HG03442 (cell line): ENCODE measurements around the gene OSMR.

Experiments used
- ATAC-seq: cut with Tn5 transposase; IDR thresholded peaks from one replicate; pipeline ENCODE4 v1.9.1; 2021; ENCODE audit warnings: mild to moderate bottlenecking, moderate library complexity; ENCODE audit not compliant: unreplicated experiment

The OSMR gene

DNA sequence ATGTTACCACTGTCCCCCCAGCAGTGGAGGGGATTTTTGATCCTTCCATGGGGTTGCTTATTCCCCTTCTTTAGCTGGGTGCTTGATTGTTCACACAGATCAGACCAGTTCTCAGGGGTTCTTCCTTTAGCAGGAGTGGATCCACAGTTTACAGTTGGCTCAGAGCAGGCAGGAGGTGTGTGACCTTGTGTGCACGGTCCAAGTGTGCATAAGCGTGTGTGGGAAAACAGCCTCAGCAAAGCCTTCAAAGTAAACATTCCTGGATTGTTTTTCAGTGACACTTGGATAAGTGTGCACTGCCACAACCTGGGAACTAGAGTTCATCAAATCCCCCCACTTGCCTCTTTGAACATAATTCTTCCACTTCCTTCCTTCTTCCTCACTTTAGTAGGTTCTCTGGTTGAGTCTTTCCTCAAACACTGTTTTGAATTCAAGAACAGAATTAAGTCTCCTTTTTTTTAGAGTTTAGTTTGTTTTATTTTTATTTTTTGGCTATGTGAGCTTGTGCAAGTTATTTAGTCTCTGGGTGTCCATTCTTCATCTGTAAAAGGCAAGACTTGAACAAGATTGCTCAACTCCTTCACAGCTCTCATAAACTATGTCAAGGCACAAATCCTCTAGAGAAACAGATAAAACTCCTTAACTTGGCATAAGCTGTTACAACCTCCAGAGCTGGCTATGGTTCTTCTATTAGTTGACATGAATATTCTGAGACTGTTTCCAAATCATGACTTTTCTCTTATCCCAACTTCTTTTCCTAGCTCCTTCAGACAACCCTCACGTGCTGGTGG lies 78.0 kb downstream of the OSMR start:
- ATAC-seq, result no peak

- ATAC-seq, result no peak
Observed at GRCh38 chr5:38925154-38925925, 79.5 kb downstream of the OSMR start.

- ATAC-seq, result no peak
Observed at GRCh38 chr5:38926121-38926520, 80.3 kb downstream of the OSMR start.

DNA sequence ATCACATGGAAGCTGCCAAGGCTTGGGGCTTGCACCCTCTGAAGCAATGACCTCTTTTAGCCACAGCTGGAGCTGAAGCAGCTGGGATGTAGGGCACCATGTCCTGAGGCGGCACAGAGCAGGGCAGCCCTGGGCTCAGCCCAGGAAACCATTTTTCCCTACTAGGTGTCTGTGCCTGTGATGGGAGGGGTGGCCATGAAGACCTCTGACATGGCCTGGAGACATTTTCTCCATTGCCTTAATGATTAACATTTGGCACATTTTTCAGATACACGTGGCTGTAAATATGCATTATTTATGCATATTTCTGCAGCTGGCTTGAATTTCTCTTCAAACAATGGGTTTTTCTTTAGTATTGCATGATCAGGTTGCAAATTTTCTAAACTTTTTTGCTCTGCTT lies 81.7 kb downstream of the OSMR start:
- no peak for ATAC-seq

- ATAC-seq, result no peak
Observed at GRCh38 chr5:38929838-38930237, 84.0 kb downstream of the OSMR start.

GRCh38 chr5:38931731-38932130 lies 85.9 kb downstream of the OSMR start:
- no peak for ATAC-seq

GRCh38 chr5:38932854-38933408 lies 87.1 kb downstream of the OSMR start:
- no peak for ATAC-seq

DNA sequence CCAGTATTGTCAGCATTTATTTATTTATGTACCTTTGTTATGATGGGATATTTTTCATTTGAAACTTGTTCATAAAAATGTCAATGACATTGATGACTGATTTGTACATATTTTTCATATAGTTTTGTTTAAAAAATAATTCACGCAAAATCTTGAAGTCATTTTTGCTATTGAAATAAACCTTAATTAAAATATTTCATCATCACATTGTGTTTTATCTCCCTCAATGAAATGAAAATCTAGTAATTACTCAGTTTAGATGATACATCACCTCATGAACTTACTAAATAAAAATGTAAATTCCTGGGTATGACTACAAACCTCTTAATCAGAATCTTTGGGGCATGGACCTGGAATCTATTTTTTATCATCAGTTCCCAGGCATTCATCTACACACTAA lies 89.6 kb downstream of the OSMR start:
- no peak for ATAC-seq

- ATAC-seq, result no peak
Observed at GRCh38 chr5:38936269-38936668, 90.5 kb downstream of the OSMR start.

DNA sequence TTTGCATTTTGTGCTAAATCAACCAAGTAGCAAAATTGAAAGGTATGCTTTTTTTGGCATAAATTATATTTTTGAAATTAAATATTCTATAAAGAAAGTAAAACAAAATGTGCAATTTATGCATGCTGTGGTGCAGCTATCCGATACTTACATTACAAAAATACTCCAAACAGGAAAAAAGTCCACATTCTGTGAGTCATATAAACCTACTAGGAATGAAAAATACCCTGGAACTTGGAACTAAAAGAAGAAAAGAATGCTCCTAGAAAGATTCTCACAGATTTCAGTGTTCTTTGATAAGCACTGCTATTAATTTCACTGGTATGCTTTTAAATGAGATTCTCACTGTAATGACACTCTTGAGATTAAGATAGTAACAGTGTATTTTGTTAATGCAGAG lies 92.6 kb downstream of the OSMR start:
- no peak for ATAC-seq

DNA sequence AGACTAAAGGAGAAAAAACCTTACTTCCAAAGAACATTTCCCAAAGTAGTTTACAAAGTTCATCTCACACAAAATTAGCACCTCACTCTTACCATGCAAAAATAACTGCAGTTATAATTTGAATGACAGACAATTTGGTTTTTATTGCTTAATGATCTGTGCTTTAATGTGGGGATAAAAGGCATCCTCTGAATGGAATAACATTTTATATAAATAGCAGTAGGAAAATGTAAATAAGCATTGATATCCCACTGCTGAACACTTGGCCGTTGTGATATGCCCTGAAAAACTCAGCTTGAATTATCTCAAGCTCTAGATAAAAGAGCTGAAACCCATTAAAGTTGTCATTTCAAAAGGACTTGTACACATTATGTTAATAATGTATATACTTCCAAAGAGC lies 93.2 kb downstream of the OSMR start:
- no peak for ATAC-seq

GRCh38 chr5:38940230-38940858 lies 94.5 kb downstream of the OSMR start:
- ATAC-seq, result no peak

- no peak for ATAC-seq
Observed at GRCh38 chr5:38941912-38942311, 96.1 kb downstream of the OSMR start.

DNA sequence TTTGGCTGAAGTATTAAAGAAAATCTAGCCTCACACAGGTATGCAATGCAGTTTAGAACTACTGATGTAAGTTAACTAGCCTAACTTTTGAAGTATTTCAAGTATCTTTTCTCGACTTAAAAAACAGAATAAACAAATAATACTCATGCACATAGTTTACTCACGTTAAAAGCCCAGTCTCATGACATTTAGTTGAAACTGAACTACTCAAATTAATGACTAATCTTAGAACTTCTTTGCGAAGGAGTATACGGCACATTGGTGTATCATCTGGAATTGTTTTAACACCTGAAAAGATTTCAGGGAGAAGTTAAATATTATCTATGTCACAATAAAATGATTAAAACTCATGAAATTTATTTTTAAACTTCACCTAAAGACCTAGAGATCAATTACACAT lies 98.5 kb downstream of the OSMR start:
- no peak for ATAC-seq

GRCh38 chr5:38948501-38948900 lies 102.7 kb downstream of the OSMR start:
- no peak for ATAC-seq

DNA sequence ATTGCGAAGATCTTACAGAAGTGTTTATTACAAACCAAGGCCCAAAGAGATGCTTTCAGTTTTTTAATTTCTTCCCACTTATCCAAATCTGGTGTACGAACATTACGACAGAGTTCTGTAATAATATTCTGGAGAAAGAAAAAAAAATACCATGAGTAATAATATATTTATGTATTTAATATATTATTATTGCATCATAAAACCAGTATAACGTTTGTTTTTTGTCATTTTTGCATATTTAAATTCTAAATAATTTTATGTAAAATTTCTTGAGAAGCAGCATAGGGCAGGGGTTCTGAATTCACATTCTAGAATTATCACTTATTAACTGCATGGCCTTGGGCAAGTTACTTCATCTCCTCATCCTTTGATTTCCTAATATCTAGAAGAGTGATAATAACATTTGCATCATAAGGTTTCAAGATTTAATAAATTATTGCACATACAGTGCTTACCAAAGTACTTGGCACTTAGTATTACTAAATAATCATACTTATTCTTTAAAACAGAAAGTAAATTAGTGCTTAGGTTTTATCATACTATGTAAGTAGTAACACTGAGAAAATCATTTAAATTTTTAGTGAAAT lies 107.7 kb downstream of the OSMR start:
- ATAC-seq, result no peak

GRCh38 chr5:38961691-38962090 lies 115.9 kb downstream of the OSMR start:
- no peak for ATAC-seq

DNA sequence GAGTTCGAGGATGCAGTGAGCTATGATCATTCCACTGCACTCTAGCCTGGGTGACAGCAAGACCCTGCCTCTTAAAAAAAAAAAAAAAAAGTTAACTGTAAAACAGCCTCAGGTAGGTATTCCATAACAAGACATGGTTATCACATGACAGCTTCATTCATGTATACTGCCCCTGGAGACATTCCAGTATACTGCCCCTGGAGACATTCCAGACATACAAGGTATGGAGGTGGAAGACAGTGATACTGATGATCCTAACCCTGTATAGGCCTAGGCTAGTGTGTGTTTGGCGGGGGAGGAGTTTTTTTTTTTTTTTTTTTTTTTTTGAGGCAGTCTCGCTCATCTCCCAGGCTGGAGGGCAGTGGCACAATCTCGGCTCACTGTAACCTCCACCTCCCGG lies 122.9 kb downstream of the OSMR start:
- ATAC-seq, result no peak

GRCh38 chr5:38978036-38978435 lies 132.2 kb downstream of the OSMR start:
- no peak for ATAC-seq

DNA sequence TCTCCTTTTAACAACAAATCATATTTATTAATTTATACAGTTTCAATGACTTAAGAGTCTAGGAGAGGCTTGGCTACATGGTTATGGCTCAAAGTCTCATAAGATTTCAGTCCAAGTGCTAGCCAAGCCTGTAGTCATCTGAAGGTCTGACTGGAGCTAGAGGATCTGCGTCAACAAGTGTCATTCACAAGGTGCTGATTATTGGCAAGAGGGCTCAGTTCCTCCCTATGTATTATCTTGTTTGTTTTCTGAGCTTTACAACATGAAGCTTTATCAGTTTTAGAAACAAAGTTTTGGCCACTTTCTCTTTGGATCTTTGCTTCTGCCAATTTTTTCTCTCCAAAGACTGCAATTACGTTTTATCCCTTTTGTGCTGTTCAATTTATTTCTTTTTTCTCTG lies 133.7 kb downstream of the OSMR start:
- ATAC-seq, result no peak
